HG02588 (cell line): ENCODE measurements around the gene TANC1.
A peak's percentile ranks its signal among the peaks of the same experiment; 100 is the strongest.
"Not testable (repeated sequence)": the region's sequence is repeated elsewhere in the genome, so short reads cannot be mapped to it uniquely, and the experiment has no call there.

Source experiments
- ATAC-seq: cut with Tn5 transposase; IDR thresholded peaks from one replicate; pipeline ENCODE4 v1.9.1; 2021; ENCODE audit warnings: mild to moderate bottlenecking, moderate library complexity; ENCODE audit not compliant: unreplicated experiment

The TANC1 gene

GRCh38 chr2:159082119-159082518 lies 113.7 kb downstream of the TANC1 start:
- no peak for ATAC-seq

- ATAC-seq, result no peak
These were observed 116.2 kb downstream of the TANC1 start for GRCh38 chr2:159084384-159085370.

- no peak for ATAC-seq
These were observed 117.9 kb downstream of the TANC1 start for GRCh38 chr2:159086342-159086741.

GRCh38 chr2:159086826-159087225 lies 118.4 kb downstream of the TANC1 start:
- no peak for ATAC-seq

- ATAC-seq, result no peak
These were observed 120.5 kb downstream of the TANC1 start for GRCh38 chr2:159088906-159089305.

- no peak for ATAC-seq
These were observed 121.1 kb downstream of the TANC1 start for GRCh38 chr2:159089543-159089942.

GRCh38 chr2:159090514-159091201 lies 122.2 kb downstream of the TANC1 start:
- ATAC-seq, result peak; percentile 75

GRCh38 chr2:159091381-159091780 lies 122.9 kb downstream of the TANC1 start:
- no peak for ATAC-seq

GRCh38 chr2:159091976-159092375 lies 123.5 kb downstream of the TANC1 start:
- ATAC-seq, result peak; percentile 60

GRCh38 chr2:159093497-159093896 lies 125.1 kb downstream of the TANC1 start:
- no peak for ATAC-seq

GRCh38 chr2:159094173-159094737 lies 125.8 kb downstream of the TANC1 start:
- ATAC-seq, result no peak

- ATAC-seq, result no peak
These were observed 127.4 kb downstream of the TANC1 start for GRCh38 chr2:159095813-159096212.

- not testable (repeated sequence) for ATAC-seq
These were observed 127.9 kb downstream of the TANC1 start for GRCh38 chr2:159096302-159096855.

GRCh38 chr2:159096901-159097300 lies 128.5 kb downstream of the TANC1 start:
- no peak for ATAC-seq

GRCh38 chr2:159098361-159098760 lies 129.9 kb downstream of the TANC1 start:
- ATAC-seq, result no peak

- no peak for ATAC-seq
These were observed 130.5 kb downstream of the TANC1 start for GRCh38 chr2:159098921-159099411.

GRCh38 chr2:159101755-159102489 lies 133.5 kb downstream of the TANC1 start:
- ATAC-seq, result no peak

GRCh38 chr2:159103411-159103810 lies 135.0 kb downstream of the TANC1 start:
- ATAC-seq, result no peak

GRCh38 chr2:159106109-159106508 lies 137.7 kb downstream of the TANC1 start:
- ATAC-seq, result no peak

GRCh38 chr2:159108181-159108893 lies 139.9 kb downstream of the TANC1 start:
- ATAC-seq, result no peak
